OCI-LY1 (cell line): ENCODE data around the gene CFAP251.

Source experiments
- H2AFZ ChIP-seq: fragments of 200-600 bp; sonication (generic), shearing (Covaris generic); 2 replicates; pipeline ENCODE4 v1.6.0; 2014; ENCODE audit warnings: antibody characterized with exemption, mild to moderate bottlenecking, low read length
- H3F3A ChIP-seq: fragments of 200-600 bp; sonication (generic), shearing (Covaris generic); 2 replicates; pipeline ENCODE4 v1.6.0; 2014; ENCODE audit warnings: mild to moderate bottlenecking, antibody characterized with exemption, low read length, moderate library complexity; ENCODE audit not compliant: insufficient read depth
- H3K27ac ChIP-seq: fragments of 200-600 bp; sonication (generic); 2 replicates; pipeline ENCODE4 v1.5.1; 2014; ENCODE audit warnings: low read length, mixed run types, mild to moderate bottlenecking, low read depth; ENCODE audit not compliant: poor library complexity, severe bottlenecking
- H3K27me3 ChIP-seq: fragments of 200-600 bp; sonication (generic); 2 replicates; pipeline ENCODE4 v1.6.0; 2014; ENCODE audit warnings: antibody characterized with exemption, mild to moderate bottlenecking, low read length, moderate library complexity; ENCODE audit not compliant: insufficient read depth
- H3K36me3 ChIP-seq: fragments of 200-600 bp; sonication (generic); 2 replicates; pipeline ENCODE4 v1.6.1; 2014; ENCODE audit warnings: mild to moderate bottlenecking, antibody characterized with exemption, low read length, moderate library complexity, mixed read lengths; ENCODE audit not compliant: insufficient read depth
- H3K4me1 ChIP-seq: fragments of 200-600 bp; sonication (generic); 2 replicates; pipeline ENCODE4 v1.5.1; 2014; ENCODE audit warnings: mild to moderate bottlenecking, low read length, moderate library complexity; ENCODE audit not compliant: insufficient read depth, severe bottlenecking
- H3K4me2 ChIP-seq: fragments of 200-600 bp; sonication (generic), shearing (Covaris generic); 2 replicates; pipeline ENCODE4 v1.6.1; 2014; ENCODE audit warnings: low read length
- H3K4me3 ChIP-seq: fragments of 200-600 bp; sonication (generic); 2 replicates; pipeline ENCODE4 v1.5.1; 2014; ENCODE audit warnings: low read length, low read depth, mild to moderate bottlenecking, mixed read lengths; ENCODE audit not compliant: poor library complexity, severe bottlenecking
- H3K79me2 ChIP-seq: fragments of 200-600 bp; shearing (Covaris generic); 2 replicates; pipeline ENCODE4 v1.6.1; 2016; ENCODE audit warnings: mixed run types, low read length, mixed read lengths; ENCODE audit not compliant: insufficient read depth
- H3K9ac ChIP-seq: fragments of 200-600 bp; sonication (generic), shearing (Covaris generic); 2 replicates; pipeline ENCODE4 v1.6.1; 2014; ENCODE audit warnings: mild to moderate bottlenecking, low read length, mixed read lengths
- H3K9me2 ChIP-seq: fragments of 200-600 bp; sonication (generic), shearing (Covaris generic); 2 replicates; pipeline ENCODE4 v1.6.1; 2014; ENCODE audit warnings: low read depth, mild to moderate bottlenecking, low read length, mixed read lengths
- H3K9me3 ChIP-seq: fragments of 200-600 bp; shearing (Covaris generic); 2 replicates; pipeline ENCODE4 v1.6.1; 2014; ENCODE audit warnings: low read length, mixed read lengths
- H4K20me1 ChIP-seq: fragments of 200-600 bp; sonication (generic), shearing (Covaris generic); 2 replicates; pipeline ENCODE4 v1.6.0; 2016; ENCODE audit warnings: mild to moderate bottlenecking, low read length; ENCODE audit not compliant: insufficient read depth
- CTCF ChIP-seq: fragments of 200-600 bp; sonication (generic), shearing (Covaris generic); IDR thresholded peaks from 2 replicates; pipeline ENCODE4 v1.5.1; 2017; ENCODE audit warnings: mild to moderate bottlenecking, antibody characterized with exemption, low read length, moderate library complexity, mixed read lengths
- EZH2 ChIP-seq: fragments of 200-600 bp; sonication (generic), shearing (Covaris generic); IDR thresholded peaks from 2 replicates; pipeline ENCODE4 v1.8.0; 2017; ENCODE audit warnings: borderline replicate concordance, mixed run types, mild to moderate bottlenecking, antibody characterized with exemption, low read length, moderate library complexity, mixed read lengths

CFAP251 gene

GRCh38 chr12:121958541-121959240 lies 40.3 kb downstream of the CFAP251 start:
- H3K27ac ChIP-seq = no peak overlapping the region
- H3K4me3 ChIP-seq = no peak overlapping the region
- H3K9me3 ChIP-seq = peaks cover 1% of the 10 kb centered on the region
- H3K9me2 ChIP-seq = no peaks in the 10 kb centered on the region
- H2AFZ ChIP-seq = no peak overlapping the region
- no peaks in the 10 kb centered on the region for H3K27me3 ChIP-seq
- TF ChIP-seq CTCF (no peak), EZH2 (no peak)
- no peak overlapping the region for H3K9ac ChIP-seq
- H3K4me2 ChIP-seq = no peak overlapping the region
- H3K79me2 ChIP-seq = no peaks in the 10 kb centered on the region
- peaks cover 11% of the 10 kb centered on the region; the same call in 1 of the 2 replicates for H3K36me3 ChIP-seq
- no peaks in the 10 kb centered on the region; the same call in 1 of the 2 replicates for H3F3A ChIP-seq
- no peaks in the 10 kb centered on the region for H4K20me1 ChIP-seq
- H3K4me1 ChIP-seq = peaks cover 15% of the 10 kb centered on the region

- Histone ChIP-seq H3K79me2 (no peaks in the 10 kb centered on the region), H3K4me1 (peaks cover 6% of the 10 kb centered on the region), H3K9me2 (no peaks in the 10 kb centered on the region), H4K20me1 (no peaks in the 10 kb centered on the region), H3K36me3 (peaks cover 8% of the 10 kb centered on the region; the same call in 1 of the 2 replicates), H3K9ac (no peak overlapping the region), H3K4me2 (no peak overlapping the region), H3F3A (no peaks in the 10 kb centered on the region), H3K27ac (no peak overlapping the region), H3K9me3 (no peaks in the 10 kb centered on the region), H2AFZ (no peak overlapping the region), H3K27me3 (no peaks in the 10 kb centered on the region), H3K4me3 (no peak overlapping the region)
- no peak for TF ChIP-seq EZH2
- no peak for TF ChIP-seq CTCF
These were observed 42.1 kb downstream of the CFAP251 start for GRCh38 chr12:121960541-121960940.

- H3K36me3 ChIP-seq = peaks cover 8% of the 10 kb centered on the region; the same call in 1 of the 2 replicates
- H3K4me3 ChIP-seq = no peak overlapping the region
- no peak overlapping the region for H2AFZ ChIP-seq
- no peaks in the 10 kb centered on the region for H3K9me2 ChIP-seq
- H3K79me2 ChIP-seq = no peaks in the 10 kb centered on the region
- H3F3A ChIP-seq = no peaks in the 10 kb centered on the region
- H3K4me1 ChIP-seq = no peaks in the 10 kb centered on the region
- no peaks in the 10 kb centered on the region for H3K9me3 ChIP-seq
- H4K20me1 ChIP-seq = no peaks in the 10 kb centered on the region
- H3K27ac ChIP-seq = no peak overlapping the region
- no peaks in the 10 kb centered on the region for H3K27me3 ChIP-seq
- TF ChIP-seq EZH2 (no peak), CTCF (no peak)
- H3K9ac ChIP-seq = no peak overlapping the region; the same call in 1 of the 2 replicates
- H3K4me2 ChIP-seq = no peak overlapping the region
These were observed 42.9 kb downstream of the CFAP251 start for GRCh38 chr12:121961195-121961879.
